ENCODE data around the gene CEP44. TPM values are rescaled to one million over a fixed set of nuclear protein-coding genes. Genes with fewer than 3 reads are reported as not detected.
"Not testable (repeated sequence)": the region's sequence is repeated elsewhere in the genome, so short reads cannot be mapped to it uniquely, and the experiment has no call there.

Gene CEP44
- total and polyA plus RNA-seq, 4 donors = 2.4 to 19.0 (median 12.0) TPM

DNA sequence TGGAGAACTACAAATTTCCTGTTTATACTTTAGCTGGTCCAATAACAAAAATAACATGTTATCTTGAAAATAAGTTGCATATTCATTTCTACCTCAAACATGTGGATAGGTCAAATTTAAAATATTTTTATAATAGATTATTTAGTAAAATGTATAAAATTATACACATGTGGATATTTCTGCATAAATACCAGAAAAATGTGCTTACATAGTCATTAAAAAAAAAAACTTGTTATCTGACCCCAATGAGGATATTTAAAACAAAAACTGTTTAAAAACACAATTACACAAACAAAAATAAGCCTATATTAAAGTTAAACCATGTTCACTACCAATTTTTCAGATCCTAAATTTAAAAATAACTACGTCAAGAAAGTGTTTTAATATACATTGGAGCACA, 28.3 kb upstream of the CEP44 start:
- DNase-seq = no peak
- ATAC-seq (ENCODE audit: low FRiP score) = no peak
- 85 to 89% methylated on average over 1 of the region's 1 CpG for WGBS, 2 donors
- H3K36me3 ChIP-seq (ENCODE audit: control insufficient read depth in 1 of 2, insufficient read depth in 2 of 2, low read length in 1 of 2) = no peaks in the 10 kb centered on the region
- H3K4me1 ChIP-seq (ENCODE audit: control insufficient read depth in 1 of 2, insufficient read depth in 2 of 2, low read length in 2 of 2) = no peaks in the 10 kb centered on the region
- intact Hi-C loops (cut with DNase I) = no loop called here
- H3K4me3 ChIP-seq (ENCODE audit: low read length in 2 of 2) = no peak overlapping the region
- no peaks in the 10 kb centered on the region for H3K9me3 ChIP-seq (ENCODE audit: control insufficient read depth, low read length)
- H3K27ac ChIP-seq (ENCODE audit: low read depth in 1 of 2, low read length in 2 of 2) = no peak overlapping the region
- no peaks in the 10 kb centered on the region for H3K27me3 ChIP-seq (ENCODE audit: control insufficient read depth in 1 of 2, insufficient read depth in 2 of 2, low read length in 1 of 2)

DNA sequence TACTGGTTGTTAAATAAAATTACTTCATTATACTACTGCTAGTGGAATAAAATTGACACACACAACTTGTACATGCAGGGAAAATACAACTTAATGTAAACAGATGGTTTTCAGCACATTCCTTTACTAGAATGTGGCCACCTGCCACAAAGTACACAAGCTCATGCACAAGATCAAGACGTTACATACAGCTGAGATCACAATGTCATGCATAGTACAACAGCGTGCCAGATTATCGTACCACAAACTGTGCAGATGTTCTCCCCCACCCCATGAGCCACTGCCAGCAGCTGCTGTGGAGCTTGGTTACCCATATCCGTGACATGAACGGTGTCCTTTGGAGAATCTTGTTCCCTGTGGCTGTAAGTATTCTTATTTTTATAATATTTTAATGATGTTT, 27.9 kb upstream of the CEP44 start:
- no peaks in the 10 kb centered on the region for H3K36me3 ChIP-seq (ENCODE audit: control insufficient read depth in 1 of 2, insufficient read depth in 2 of 2, low read length in 1 of 2)
- no peaks in the 10 kb centered on the region for H3K4me1 ChIP-seq (ENCODE audit: control insufficient read depth in 1 of 2, insufficient read depth in 2 of 2, low read length in 2 of 2)
- no peak overlapping the region for H3K27ac ChIP-seq (ENCODE audit: low read depth in 1 of 2, low read length in 2 of 2)
- intact Hi-C loops (cut with DNase I) = no loop called here
- H3K27me3 ChIP-seq (ENCODE audit: control insufficient read depth in 1 of 2, insufficient read depth in 2 of 2, low read length in 1 of 2) = no peaks in the 10 kb centered on the region
- WGBS, 2 donors = 18 to 19% methylated on average over 5 of the region's 5 CpGs
- ATAC-seq (ENCODE audit: low FRiP score) (no peak), DNase-seq (no peak)
- H3K4me3 ChIP-seq (ENCODE audit: low read length in 2 of 2) = no peak overlapping the region
- H3K9me3 ChIP-seq (ENCODE audit: control insufficient read depth, low read length) = no peaks in the 10 kb centered on the region

DNA sequence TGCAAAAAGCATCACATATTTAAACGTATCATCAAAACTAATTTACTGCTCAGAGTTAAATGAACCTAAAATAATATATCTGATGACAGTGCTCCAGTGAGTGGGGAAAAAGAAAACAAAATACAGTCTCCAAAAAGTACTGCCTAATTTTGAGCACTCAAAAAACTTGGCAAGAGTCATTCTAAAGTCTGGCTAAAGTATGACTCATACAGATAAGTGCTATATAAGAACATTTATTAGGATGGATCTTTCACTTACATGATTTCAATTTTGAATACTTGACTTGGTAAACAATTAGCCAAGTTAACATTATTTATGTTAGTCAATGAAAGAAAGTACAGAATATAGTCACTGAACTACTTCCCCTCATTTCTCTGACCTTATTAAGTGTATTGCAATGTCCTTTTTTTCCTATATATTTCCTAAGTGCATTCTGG, 27.4 kb upstream of the CEP44 start:
- H3K4me1 ChIP-seq (ENCODE audit: control insufficient read depth in 1 of 2, insufficient read depth in 2 of 2, low read length in 2 of 2) = no peaks in the 10 kb centered on the region
- H3K27me3 ChIP-seq (ENCODE audit: control insufficient read depth in 1 of 2, insufficient read depth in 2 of 2, low read length in 1 of 2) = no peaks in the 10 kb centered on the region
- no peak for DNase-seq
- WGBS, 2 donors = 2 to 8% methylated on average over 1 of the region's 1 CpG
- no peak overlapping the region for H3K4me3 ChIP-seq (ENCODE audit: low read length in 2 of 2)
- H3K27ac ChIP-seq (ENCODE audit: low read depth in 1 of 2, low read length in 2 of 2) = no peak overlapping the region
- intact Hi-C loops (cut with DNase I) = no loop called here
- H3K9me3 ChIP-seq (ENCODE audit: control insufficient read depth, low read length) = no peaks in the 10 kb centered on the region
- no peaks in the 10 kb centered on the region for H3K36me3 ChIP-seq (ENCODE audit: control insufficient read depth in 1 of 2, insufficient read depth in 2 of 2, low read length in 1 of 2)
- no peak for ATAC-seq (ENCODE audit: low FRiP score)

DNA sequence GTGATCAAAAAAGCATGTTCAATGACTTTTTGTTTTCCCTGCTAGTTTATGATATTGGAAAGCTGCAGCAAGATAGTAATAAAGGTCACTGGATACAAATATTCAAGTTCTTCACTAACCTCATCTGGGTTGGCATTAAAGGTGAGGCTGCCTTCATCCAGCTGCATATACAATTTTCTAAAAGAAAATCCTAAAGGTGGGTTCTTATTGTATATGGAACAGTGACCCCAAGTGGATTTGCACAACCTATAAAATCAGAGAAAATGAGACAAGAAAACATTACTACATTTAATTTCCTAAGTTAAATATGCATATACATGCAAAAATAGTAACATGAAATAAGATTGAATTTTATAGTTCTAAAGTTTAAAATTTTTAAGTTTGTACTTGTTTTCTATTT, 24.1 kb upstream of the CEP44 start:
- Histone ChIP-seq H3K27me3 (ENCODE audit: control insufficient read depth in 1 of 2, insufficient read depth in 2 of 2, low read length in 1 of 2) (no peaks in the 10 kb centered on the region), H3K27ac (ENCODE audit: low read depth in 1 of 2, low read length in 2 of 2) (no peak overlapping the region), H3K4me3 (ENCODE audit: low read length in 2 of 2) (no peak overlapping the region), H3K36me3 (ENCODE audit: control insufficient read depth in 1 of 2, insufficient read depth in 2 of 2, low read length in 1 of 2) (no peaks in the 10 kb centered on the region), H3K9me3 (ENCODE audit: control insufficient read depth, low read length) (no peaks in the 10 kb centered on the region), H3K4me1 (ENCODE audit: control insufficient read depth in 1 of 2, insufficient read depth in 2 of 2, low read length in 2 of 2) (no peaks in the 10 kb centered on the region)
- DNase-seq = no peak
- intact Hi-C loops (cut with DNase I) = no loop called here
- ATAC-seq (ENCODE audit: low FRiP score) = no peak

DNA sequence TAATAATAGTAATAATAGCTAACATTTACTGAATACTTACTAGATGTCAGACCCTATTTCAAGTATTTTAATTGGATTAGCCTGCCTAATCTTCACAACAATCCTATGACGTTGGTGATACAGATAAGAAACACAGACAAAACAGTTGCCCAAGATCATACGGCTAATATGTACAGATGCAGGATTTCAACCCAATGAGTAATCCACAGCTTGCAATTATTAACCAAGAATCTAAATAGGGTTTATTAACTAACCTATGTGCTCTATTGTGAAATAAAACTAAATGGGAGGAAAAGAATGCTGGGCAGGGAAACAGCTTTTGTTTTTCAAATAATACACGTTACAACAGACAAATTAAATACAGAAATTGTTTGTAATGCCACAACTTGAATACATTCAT, 23.6 kb upstream of the CEP44 start:
- intact Hi-C loops (cut with DNase I) = no loop called here
- WGBS, 2 donors = 31 to 34% methylated on average over 3 of the region's 3 CpGs
- DNase-seq (no peak), ATAC-seq (ENCODE audit: low FRiP score) (no peak)
- no peak overlapping the region for H3K27ac ChIP-seq (ENCODE audit: low read depth in 1 of 2, low read length in 2 of 2)
- no peaks in the 10 kb centered on the region for H3K4me1 ChIP-seq (ENCODE audit: control insufficient read depth in 1 of 2, insufficient read depth in 2 of 2, low read length in 2 of 2)
- H3K36me3 ChIP-seq (ENCODE audit: control insufficient read depth in 1 of 2, insufficient read depth in 2 of 2, low read length in 1 of 2) = no peaks in the 10 kb centered on the region
- no peaks in the 10 kb centered on the region for H3K9me3 ChIP-seq (ENCODE audit: control insufficient read depth, low read length)
- no peak overlapping the region for H3K4me3 ChIP-seq (ENCODE audit: low read length in 2 of 2)
- no peaks in the 10 kb centered on the region for H3K27me3 ChIP-seq (ENCODE audit: control insufficient read depth in 1 of 2, insufficient read depth in 2 of 2, low read length in 1 of 2)

DNA sequence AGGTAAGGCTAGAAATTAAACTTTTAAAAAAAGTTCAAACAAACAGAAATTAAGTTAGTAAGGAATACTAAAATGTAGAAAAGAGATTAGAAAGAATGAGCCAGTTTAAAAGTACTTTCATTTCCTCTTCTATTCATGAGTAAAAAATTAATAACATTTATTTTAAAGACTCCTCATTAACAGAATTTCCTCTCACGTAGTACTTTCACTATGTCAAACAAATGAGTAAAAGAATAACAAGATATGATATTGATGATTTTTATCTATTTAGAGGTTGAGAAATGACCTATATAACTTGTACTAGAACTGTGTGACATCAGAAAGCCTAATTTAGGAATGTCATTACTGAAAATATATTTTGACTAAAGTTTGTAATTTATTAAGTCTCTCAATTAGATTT, 22.3 kb upstream of the CEP44 start:
- H3K4me1 ChIP-seq (ENCODE audit: control insufficient read depth in 1 of 2, insufficient read depth in 2 of 2, low read length in 2 of 2); H3K36me3 ChIP-seq (ENCODE audit: control insufficient read depth in 1 of 2, insufficient read depth in 2 of 2, low read length in 1 of 2); H3K4me3 ChIP-seq (ENCODE audit: low read length in 2 of 2); DNase-seq; H3K9me3 ChIP-seq (ENCODE audit: control insufficient read depth, low read length); intact Hi-C loops (cut with DNase I); H3K27me3 ChIP-seq (ENCODE audit: control insufficient read depth in 1 of 2, insufficient read depth in 2 of 2, low read length in 1 of 2); H3K27ac ChIP-seq (ENCODE audit: low read depth in 1 of 2, low read length in 2 of 2); ATAC-seq (ENCODE audit: low FRiP score): not testable (repeated sequence)
- WGBS, 2 donors = 68 to 73% methylated on average over 1 of the region's 1 CpG

DNA sequence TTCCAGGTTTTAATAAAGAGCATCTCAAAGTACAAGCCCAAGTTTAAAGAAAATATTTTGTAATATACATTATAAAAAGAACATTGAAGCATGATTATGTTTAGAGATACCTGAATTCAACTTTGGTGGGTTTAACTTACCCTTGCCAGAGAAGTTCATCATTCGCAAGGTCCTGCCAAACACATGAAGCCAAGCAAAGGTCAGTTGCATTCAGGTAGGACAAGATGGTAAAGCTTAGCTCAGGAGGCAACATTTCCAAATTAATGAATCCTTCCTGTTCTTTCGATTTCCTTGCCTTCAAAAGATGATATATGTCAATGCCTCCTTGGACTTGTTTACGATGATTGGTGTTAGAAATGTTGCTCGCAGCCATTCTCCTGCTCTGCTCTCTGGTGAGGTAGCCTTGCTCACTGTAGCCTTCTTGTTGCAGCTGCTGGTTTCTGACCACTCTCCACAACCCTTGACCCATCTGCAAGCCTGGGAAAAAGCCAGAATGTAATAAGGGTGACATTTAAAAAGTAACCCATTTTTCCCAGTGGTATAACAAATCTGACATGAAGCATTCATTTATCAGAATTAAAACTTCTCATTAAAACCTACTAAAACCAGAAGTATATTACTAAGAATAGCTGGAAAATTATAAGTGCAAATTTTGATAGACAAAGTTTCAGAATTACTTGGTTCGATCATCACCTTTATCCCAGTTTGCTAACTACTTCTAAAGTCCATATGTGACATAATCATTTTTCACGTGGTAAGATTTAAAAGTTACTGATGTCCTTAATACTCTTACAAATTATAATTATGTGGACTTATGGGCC, 20.9 kb upstream of the CEP44 start:
- intact Hi-C loops (cut with DNase I) = no loop called here
- Histone ChIP-seq H3K9me3 (ENCODE audit: control insufficient read depth, low read length) (no peaks in the 10 kb centered on the region), H3K4me1 (ENCODE audit: control insufficient read depth in 1 of 2, insufficient read depth in 2 of 2, low read length in 2 of 2) (no peaks in the 10 kb centered on the region), H3K27ac (ENCODE audit: low read depth in 1 of 2, low read length in 2 of 2) (no peak overlapping the region), H3K4me3 (ENCODE audit: low read length in 2 of 2) (no peak overlapping the region), H3K36me3 (ENCODE audit: control insufficient read depth in 1 of 2, insufficient read depth in 2 of 2, low read length in 1 of 2) (no peaks in the 10 kb centered on the region), H3K27me3 (ENCODE audit: control insufficient read depth in 1 of 2, insufficient read depth in 2 of 2, low read length in 1 of 2) (no peaks in the 10 kb centered on the region)
- ATAC-seq (ENCODE audit: low FRiP score) (no peak), DNase-seq (no peak)
- WGBS, 2 donors = 90 to 93% methylated on average over 6 of the region's 6 CpGs

DNA sequence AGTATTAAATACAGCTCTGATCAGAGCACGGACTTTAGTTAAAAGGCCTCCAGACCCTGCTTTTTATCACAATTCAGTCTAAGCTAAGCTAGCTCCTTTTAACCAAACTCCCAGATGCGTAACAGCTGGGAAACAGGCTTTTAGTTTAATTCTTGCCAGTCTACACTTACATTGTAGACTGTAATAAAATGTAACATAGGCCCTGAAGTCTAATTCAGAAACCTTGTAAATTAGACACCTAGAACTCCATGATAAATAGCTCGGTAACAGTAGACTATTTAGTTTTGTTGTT, 20.3 kb upstream of the CEP44 start:
- Histone ChIP-seq H3K36me3 (ENCODE audit: control insufficient read depth in 1 of 2, insufficient read depth in 2 of 2, low read length in 1 of 2) (no peaks in the 10 kb centered on the region), H3K9me3 (ENCODE audit: control insufficient read depth, low read length) (no peaks in the 10 kb centered on the region), H3K4me3 (ENCODE audit: low read length in 2 of 2) (no peak overlapping the region), H3K27me3 (ENCODE audit: control insufficient read depth in 1 of 2, insufficient read depth in 2 of 2, low read length in 1 of 2) (no peaks in the 10 kb centered on the region), H3K27ac (ENCODE audit: low read depth in 1 of 2, low read length in 2 of 2) (no peak overlapping the region), H3K4me1 (ENCODE audit: control insufficient read depth in 1 of 2, insufficient read depth in 2 of 2, low read length in 2 of 2) (no peaks in the 10 kb centered on the region)
- intact Hi-C loops (cut with DNase I) = no loop called here
- ATAC-seq (ENCODE audit: low FRiP score) (no peak), DNase-seq (no peak)
- 93 to 94% methylated on average over 3 of the region's 3 CpGs for WGBS, 2 donors

DNA sequence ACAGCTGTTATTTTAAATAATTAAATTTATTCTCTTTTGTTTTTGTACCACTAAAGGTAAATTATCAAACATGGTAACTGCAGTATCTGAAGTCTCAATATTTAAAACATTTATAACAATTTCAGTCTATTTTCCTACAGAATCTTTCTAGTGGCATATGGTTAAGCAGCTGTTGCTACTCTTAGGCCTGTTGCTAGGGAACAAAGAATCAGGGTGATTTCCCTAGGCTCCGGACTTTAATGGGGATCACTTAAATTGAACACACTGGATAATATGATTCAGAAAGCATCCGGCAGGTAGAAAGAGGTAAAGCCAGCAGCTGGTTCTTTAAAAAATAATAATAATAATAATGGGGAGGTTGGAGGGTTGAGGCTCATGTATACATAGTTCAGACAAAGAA, 17.8 kb upstream of the CEP44 start:
- ATAC-seq (ENCODE audit: low FRiP score) (no peak), DNase-seq (no peak)
- WGBS, 2 donors = 86 to 88% methylated on average over 2 of the region's 2 CpGs
- no peak overlapping the region for H3K4me3 ChIP-seq (ENCODE audit: low read length in 2 of 2)
- no peaks in the 10 kb centered on the region for H3K36me3 ChIP-seq (ENCODE audit: control insufficient read depth in 1 of 2, insufficient read depth in 2 of 2, low read length in 1 of 2)
- H3K9me3 ChIP-seq (ENCODE audit: control insufficient read depth, low read length) = no peaks in the 10 kb centered on the region
- no peak overlapping the region for H3K27ac ChIP-seq (ENCODE audit: low read depth in 1 of 2, low read length in 2 of 2)
- H3K4me1 ChIP-seq (ENCODE audit: control insufficient read depth in 1 of 2, insufficient read depth in 2 of 2, low read length in 2 of 2) = no peaks in the 10 kb centered on the region
- intact Hi-C loops (cut with DNase I) = no loop called here
- no peaks in the 10 kb centered on the region for H3K27me3 ChIP-seq (ENCODE audit: control insufficient read depth in 1 of 2, insufficient read depth in 2 of 2, low read length in 1 of 2)

All from aorta (tissue), 5 donors.